SIG-M5 treated with dmso at 0.1 percent for 504 hours (cell line): ENCODE results near the gene CFAP92.

Source experiments
- DNase-seq: peaks from one replicate; lab custom pipeline; 2025; ENCODE audit not compliant: unreplicated experiment; lab: John Stamatoyannopoulos, UW

The CFAP92 gene

GRCh38 chr3:128988286-128988685, 5.6 kb downstream of the CFAP92 start:
- DNase-seq: no peak

GRCh38 chr3:128987302-128988100, 6.4 kb downstream of the CFAP92 start:
- no peak for DNase-seq

- no peak for DNase-seq
Observed at GRCh38 chr3:128984596-128984995, 9.3 kb downstream of the CFAP92 start.

- DNase-seq: no peak
Observed at GRCh38 chr3:128983293-128984069, 10.4 kb downstream of the CFAP92 start.

GRCh38 chr3:128975276-128975675, 18.6 kb downstream of the CFAP92 start:
- no peak for DNase-seq

- peak; percentile 87 for DNase-seq
Observed at GRCh38 chr3:128973988-128974564, 19.8 kb downstream of the CFAP92 start.

GRCh38 chr3:128971421-128972100, 22.3 kb downstream of the CFAP92 start:
- DNase-seq: peak; percentile 86

GRCh38 chr3:128970740-128971047, 23.2 kb downstream of the CFAP92 start:
- peak; percentile 51 for DNase-seq

- DNase-seq: peak; percentile 70
Observed at GRCh38 chr3:128969993-128970739, 23.7 kb downstream of the CFAP92 start.

- DNase-seq: peak; percentile 54
Observed at GRCh38 chr3:128967748-128968355, 26.0 kb downstream of the CFAP92 start.

GRCh38 chr3:128965818-128966217, 28.1 kb downstream of the CFAP92 start:
- peak; percentile 54 for DNase-seq

GRCh38 chr3:128965280-128965679, 28.6 kb downstream of the CFAP92 start:
- DNase-seq: no peak

- DNase-seq: no peak
Observed at GRCh38 chr3:128956440-128956839, 37.4 kb downstream of the CFAP92 start.

- peak; percentile 16 for DNase-seq
Observed at GRCh38 chr3:128950223-128950938, 43.5 kb downstream of the CFAP92 start.

- no peak for DNase-seq
Observed at GRCh38 chr3:128949158-128949557, 44.7 kb downstream of the CFAP92 start.

GRCh38 chr3:128946411-128946810, 47.5 kb downstream of the CFAP92 start:
- no peak for DNase-seq

- no peak for DNase-seq
Observed at GRCh38 chr3:128945878-128946175, 48.0 kb downstream of the CFAP92 start.

- DNase-seq: no peak
Observed at GRCh38 chr3:128945041-128945877, 48.6 kb downstream of the CFAP92 start.
